GM12891 (cell line): ENCODE data around the gene WSB2.

ENCODE experiments used
- POLR2A ChIP-seq: IDR thresholded peaks from 2 replicates; pipeline ENCODE4 v1.6.1; 2011; ENCODE audit warnings: low read depth, low read length, control low read depth
- POLR2AphosphoS5 ChIP-seq: IDR thresholded peaks from 2 replicates; pipeline ENCODE4 v1.6.1; 2011; ENCODE audit warnings: low read depth, low read length, control low read depth
- POU2F2 ChIP-seq: IDR thresholded peaks from 2 replicates; pipeline ENCODE4 v1.6.1; 2011; ENCODE audit warnings: low read depth, mild to moderate bottlenecking, control low read depth, low read length, moderate library complexity
- SPI1 ChIP-seq: IDR thresholded peaks from 2 replicates; pipeline ENCODE4 v1.6.1; 2011; ENCODE audit warnings: low read depth, low read length, control low read depth
- TAF1 ChIP-seq: IDR thresholded peaks from 2 replicates; pipeline ENCODE4 v1.6.1; 2011; ENCODE audit warnings: low read depth, low read length, control low read depth

- TF ChIP-seq POLR2A (no peak), TAF1 (no peak), POLR2AphosphoS5 (no peak), SPI1 (no peak), POU2F2 (no peak)
Observed at GRCh38 chr12:118058227-118058626, 2.8 kb downstream of the WSB2 start.
